DOHH2 (cell line): ENCODE results near the gene CCDC169.

Source experiments
- EZH2phosphoT487 ChIP-seq: fragments of 200-600 bp; sonication (generic); IDR thresholded peaks from 2 replicates; pipeline ENCODE4 v1.6.1; 2017; ENCODE audit warnings: borderline replicate concordance, mild to moderate bottlenecking, antibody characterized with exemption, low read length, moderate library complexity, mixed read lengths
- TF ChIP-seq, protein P1 (sequence below): fragments of 200-600 bp; sonication (generic); IDR thresholded peaks from one replicate; pipeline ENCODE4 v1.5.1; 2014; ENCODE audit warnings: antibody characterized with exemption, mild to moderate bottlenecking, low read depth, low read length; ENCODE audit not compliant: poor library complexity, severe bottlenecking

GRCh38 chr13:36214163-36214921 is 83.3 kb downstream of the CCDC169 start, which contains the start of gene SOHLH2:
- TF ChIP-seq, protein P1, sequence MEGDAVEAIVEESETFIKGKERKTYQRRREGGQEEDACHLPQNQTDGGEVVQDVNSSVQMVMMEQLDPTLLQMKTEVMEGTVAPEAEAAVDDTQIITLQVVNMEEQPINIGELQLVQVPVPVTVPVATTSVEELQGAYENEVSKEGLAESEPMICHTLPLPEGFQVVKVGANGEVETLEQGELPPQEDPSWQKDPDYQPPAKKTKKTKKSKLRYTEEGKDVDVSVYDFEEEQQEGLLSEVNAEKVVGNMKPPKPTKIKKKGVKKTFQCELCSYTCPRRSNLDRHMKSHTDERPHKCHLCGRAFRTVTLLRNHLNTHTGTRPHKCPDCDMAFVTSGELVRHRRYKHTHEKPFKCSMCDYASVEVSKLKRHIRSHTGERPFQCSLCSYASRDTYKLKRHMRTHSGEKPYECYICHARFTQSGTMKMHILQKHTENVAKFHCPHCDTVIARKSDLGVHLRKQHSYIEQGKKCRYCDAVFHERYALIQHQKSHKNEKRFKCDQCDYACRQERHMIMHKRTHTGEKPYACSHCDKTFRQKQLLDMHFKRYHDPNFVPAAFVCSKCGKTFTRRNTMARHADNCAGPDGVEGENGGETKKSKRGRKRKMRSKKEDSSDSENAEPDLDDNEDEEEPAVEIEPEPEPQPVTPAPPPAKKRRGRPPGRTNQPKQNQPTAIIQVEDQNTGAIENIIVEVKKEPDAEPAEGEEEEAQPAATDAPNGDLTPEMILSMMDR, result no peak
- no peak for TF ChIP-seq EZH2phosphoT487
